ENCODE measurements around the gene RENBP. TPM values are rescaled to one million over a fixed set of nuclear protein-coding genes. Genes with fewer than 3 reads are reported as not detected.

The RENBP gene
- total RNA-seq, 2 experiments from 2014 or later = 8.2 to 8.4 TPM

DNA sequence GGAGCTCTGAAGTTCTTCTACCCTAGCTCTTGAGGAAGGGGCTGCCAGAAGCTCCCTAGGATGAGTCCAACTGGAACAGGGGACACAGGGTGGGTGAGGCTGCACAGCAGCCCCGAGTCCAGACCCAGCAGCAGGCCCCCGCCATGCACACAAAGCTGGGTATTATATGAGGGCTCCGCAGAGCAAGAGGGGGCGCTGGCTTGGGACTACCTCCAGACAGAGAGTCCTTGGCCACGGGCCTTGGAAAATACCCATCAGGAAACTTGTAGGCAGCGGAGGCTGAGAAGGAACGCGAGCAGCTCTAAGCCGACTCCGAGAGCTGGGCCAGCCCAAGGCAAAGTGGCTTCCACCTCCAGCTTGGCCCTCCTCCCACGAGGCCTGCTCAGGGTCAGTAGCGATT lies 19.1 kb upstream of the RENBP start:
- intact Hi-C loops (cut with micrococcal nuclease) = no loop called here
- Mint-ChIP-seq H3K27me3 (no peaks in the 10 kb centered on the region), H3K36me3 (peaks cover 17% of the 10 kb centered on the region)

GRCh38 chrX:153961292-153961691 lies 16.8 kb upstream of the RENBP start:
- Mint-ChIP-seq H3K27me3 (no peaks in the 10 kb centered on the region), H3K4me3 (no peak overlapping the region), H3K9me3 (no peaks in the 10 kb centered on the region), H3K36me3 (peaks cover 12% of the 10 kb centered on the region), H3K4me1 (ENCODE audit: low read depth) (peaks cover 7% of the 10 kb centered on the region), H3K27ac (no peak overlapping the region)
- DNase-seq = no peak
- POLR2A ChIA-PET = interaction anchor here (1.0 kb wide), 1 partner anchor 35 kb away, joined by 3 read pairs; the partner anchor contains the start of gene ARHGAP4
- intact Hi-C loops (cut with micrococcal nuclease) = no loop called here
- CTCF ChIA-PET = interaction anchor here (3.6 kb wide), 1 partner anchor 14 kb away, joined by 12 read pairs; no protein-coding TSS in a partner anchor

More for the DNA sequence above, 19.1 kb upstream of the RENBP start:
- CTCF ChIA-PET = interaction anchor here (3.6 kb wide), 1 partner anchor 16 kb away, joined by 12 read pairs; no protein-coding TSS in a partner anchor
- POLR2A ChIA-PET = no interaction called here
- Mint-ChIP-seq H3K27ac (no peak overlapping the region), H3K4me1 (ENCODE audit: low read depth) (peaks cover 25% of the 10 kb centered on the region), H3K4me3 (no peak overlapping the region), H3K9me3 (no peaks in the 10 kb centered on the region)
- no peak for DNase-seq

DNA sequence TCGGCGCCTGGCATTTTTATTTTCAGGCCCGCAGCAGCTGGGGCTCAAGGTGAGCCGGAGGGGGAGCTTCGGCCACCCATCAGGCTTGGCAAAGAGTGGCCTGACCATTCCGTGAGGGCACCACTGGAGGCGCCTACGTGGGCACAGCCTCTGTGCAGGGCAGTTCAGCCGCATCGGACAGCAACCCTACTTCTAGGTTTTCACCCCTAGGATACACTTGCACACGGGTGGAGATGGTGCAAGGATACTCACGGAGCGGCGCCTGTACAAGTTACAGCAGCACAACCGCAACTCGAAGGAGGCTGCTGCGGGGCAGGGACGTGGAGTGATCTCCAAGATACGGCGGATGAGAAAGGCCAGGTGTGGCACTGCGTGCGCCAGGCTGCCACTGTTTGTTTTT lies 16.3 kb upstream of the RENBP start:
- POLR2A ChIA-PET = no interaction called here
- intact Hi-C loops (cut with micrococcal nuclease) = no loop called here
- no peak overlapping the region for H3K4me3 Mint-ChIP-seq
- peaks cover 3% of the 10 kb centered on the region for H3K4me1 Mint-ChIP-seq (ENCODE audit: low read depth)
- DNase-seq = no peak
- no peaks in the 10 kb centered on the region for H3K9me3 Mint-ChIP-seq
- CTCF ChIA-PET = interaction anchor here (3.6 kb wide), 1 partner anchor 13 kb away, joined by 12 read pairs; no protein-coding TSS in a partner anchor
- no peak overlapping the region for H3K27ac Mint-ChIP-seq
- peaks cover 15% of the 10 kb centered on the region for H3K36me3 Mint-ChIP-seq
- H3K27me3 Mint-ChIP-seq = no peaks in the 10 kb centered on the region

- Mint-ChIP-seq H3K36me3 (peaks cover 15% of the 10 kb centered on the region), H3K4me3 (no peak overlapping the region), H3K4me1 (ENCODE audit: low read depth) (no peaks in the 10 kb centered on the region), H3K27ac (no peak overlapping the region), H3K9me3 (no peaks in the 10 kb centered on the region), H3K27me3 (no peaks in the 10 kb centered on the region)
- intact Hi-C loops (cut with micrococcal nuclease) = no loop called here
- POLR2A ChIA-PET = no interaction called here
- no peak for DNase-seq
- CTCF ChIA-PET = no interaction called here
Observed at GRCh38 chrX:153960077-153960476, 15.6 kb upstream of the RENBP start.

DNA sequence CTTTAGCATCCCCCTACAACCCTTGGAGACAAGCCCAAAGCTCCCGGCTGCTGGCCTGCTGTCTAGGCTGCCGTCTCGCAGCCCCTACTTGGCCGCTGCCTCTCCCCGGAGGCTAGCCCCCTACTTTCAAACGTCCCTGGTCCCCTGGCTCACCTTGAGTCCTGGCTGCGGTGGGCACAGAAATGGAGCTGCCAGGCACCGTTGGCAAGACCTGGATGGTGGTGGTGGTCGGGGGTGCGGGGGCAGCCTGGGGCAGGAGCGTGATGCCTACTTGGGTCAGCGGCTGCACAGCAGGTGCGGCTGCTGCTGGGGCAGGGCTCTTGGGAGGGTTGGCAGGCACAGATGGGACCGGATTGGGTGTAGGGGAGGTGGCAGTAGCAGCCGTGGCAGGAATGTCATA lies 15.2 kb upstream of the RENBP start:
- POLR2A ChIA-PET = no interaction called here

DNA sequence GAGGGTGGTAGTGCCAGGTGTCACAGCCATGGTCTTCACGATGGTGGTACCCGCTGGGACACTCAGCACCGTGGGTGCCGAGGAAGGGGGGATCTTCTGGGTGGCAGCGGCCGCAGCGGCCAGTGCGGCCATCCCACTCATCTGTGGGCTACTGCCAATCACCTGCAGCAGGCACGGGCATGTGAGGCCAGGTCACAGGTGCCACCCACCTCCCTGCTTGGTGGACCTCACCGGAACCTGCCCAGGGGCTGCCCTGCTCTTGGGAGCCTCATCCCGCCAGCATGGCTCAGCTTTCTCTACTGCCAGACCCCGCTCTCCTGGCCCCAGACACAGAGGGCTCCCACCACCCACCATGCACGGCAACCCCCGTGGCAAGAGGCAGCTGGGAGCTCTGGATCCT lies 14.2 kb upstream of the RENBP start:
- no peak for DNase-seq
- CTCF ChIA-PET = no interaction called here
- POLR2A ChIA-PET = interaction anchor here (1.3 kb wide), 1 partner anchor 8 kb away, joined by 3 read pairs; no protein-coding TSS in a partner anchor
- H3K27me3 Mint-ChIP-seq = no peaks in the 10 kb centered on the region
- intact Hi-C loops (cut with micrococcal nuclease) = no loop called here
- no peak overlapping the region for H3K4me3 Mint-ChIP-seq
- H3K27ac Mint-ChIP-seq = no peak overlapping the region
- H3K9me3 Mint-ChIP-seq = no peaks in the 10 kb centered on the region
- no peaks in the 10 kb centered on the region for H3K4me1 Mint-ChIP-seq (ENCODE audit: low read depth)
- peaks cover 21% of the 10 kb centered on the region for H3K36me3 Mint-ChIP-seq

More for the DNA sequence above, 15.2 kb upstream of the RENBP start:
- H3K27me3 Mint-ChIP-seq = no peaks in the 10 kb centered on the region
- no peak for DNase-seq
- peaks cover 15% of the 10 kb centered on the region for H3K36me3 Mint-ChIP-seq
- intact Hi-C loops (cut with micrococcal nuclease) = no loop called here
- CTCF ChIA-PET = no interaction called here
- no peak overlapping the region for H3K4me3 Mint-ChIP-seq
- H3K27ac Mint-ChIP-seq = no peak overlapping the region
- no peaks in the 10 kb centered on the region for H3K4me1 Mint-ChIP-seq (ENCODE audit: low read depth)
- no peaks in the 10 kb centered on the region for H3K9me3 Mint-ChIP-seq

- Mint-ChIP-seq H3K27me3 (no peaks in the 10 kb centered on the region), H3K27ac (no peak overlapping the region), H3K36me3 (peaks cover 20% of the 10 kb centered on the region), H3K4me3 (no peak overlapping the region), H3K9me3 (no peaks in the 10 kb centered on the region), H3K4me1 (ENCODE audit: low read depth) (peaks cover 4% of the 10 kb centered on the region)
- DNase-seq = no peak
- CTCF ChIA-PET = no interaction called here
- intact Hi-C loops (cut with micrococcal nuclease) = no loop called here
- POLR2A ChIA-PET = interaction anchor here (1.3 kb wide), 1 partner anchor 9 kb away, joined by 3 read pairs; no protein-coding TSS in a partner anchor
Observed at GRCh38 chrX:153957224-153957623, 12.8 kb upstream of the RENBP start.

DNA sequence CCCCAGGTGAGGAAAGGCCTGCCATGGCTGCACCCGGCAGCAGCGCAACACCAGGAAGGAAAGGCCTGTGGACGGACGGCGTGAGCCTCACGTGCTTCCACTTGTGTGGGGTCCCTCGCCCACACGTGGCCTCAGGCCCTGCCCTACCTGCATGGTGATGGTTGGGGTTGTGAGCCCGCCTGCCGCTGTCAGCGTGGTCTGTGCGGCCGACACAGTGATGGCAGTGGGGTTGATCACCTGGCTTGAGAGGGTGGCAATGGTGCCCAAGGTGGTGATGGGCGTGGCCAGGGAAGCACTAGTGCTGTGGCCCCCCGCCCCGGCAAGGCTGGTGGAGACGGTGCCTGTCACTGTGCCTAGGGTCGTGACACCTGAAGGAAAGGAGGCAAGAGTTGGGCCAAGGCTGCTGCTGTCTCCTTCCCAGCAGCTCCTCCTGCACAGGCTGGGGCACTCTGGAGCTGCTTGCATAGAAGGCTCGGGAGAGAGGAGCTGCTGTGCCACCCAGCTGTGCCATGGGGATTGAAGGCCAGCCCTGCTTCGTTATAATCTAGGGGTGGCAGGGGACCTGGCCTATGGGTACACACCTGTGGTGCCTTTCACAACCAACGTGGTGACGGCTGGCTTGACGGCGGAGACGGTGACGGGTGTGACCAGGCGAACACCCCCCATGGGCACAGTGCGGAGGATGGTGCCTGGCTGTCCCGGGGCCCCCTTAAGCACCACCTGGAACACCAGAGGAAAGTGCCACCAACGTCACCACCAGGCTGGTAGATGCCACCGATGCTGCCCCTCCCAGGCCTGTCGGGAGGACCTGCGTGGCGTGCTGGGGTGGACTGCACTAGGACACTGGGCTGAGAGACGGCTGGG lies 11.8 kb upstream of the RENBP start:
- Mint-ChIP-seq H3K36me3 (peaks cover 20% of the 10 kb centered on the region), H3K4me1 (ENCODE audit: low read depth) (peaks cover 4% of the 10 kb centered on the region), H3K27ac (no peak overlapping the region), H3K9me3 (no peaks in the 10 kb centered on the region), H3K27me3 (no peaks in the 10 kb centered on the region), H3K4me3 (no peak overlapping the region)
- no peak for DNase-seq
- intact Hi-C loops (cut with micrococcal nuclease) = no loop called here
- POLR2A ChIA-PET = no interaction called here
- CTCF ChIA-PET = no interaction called here

DNA sequence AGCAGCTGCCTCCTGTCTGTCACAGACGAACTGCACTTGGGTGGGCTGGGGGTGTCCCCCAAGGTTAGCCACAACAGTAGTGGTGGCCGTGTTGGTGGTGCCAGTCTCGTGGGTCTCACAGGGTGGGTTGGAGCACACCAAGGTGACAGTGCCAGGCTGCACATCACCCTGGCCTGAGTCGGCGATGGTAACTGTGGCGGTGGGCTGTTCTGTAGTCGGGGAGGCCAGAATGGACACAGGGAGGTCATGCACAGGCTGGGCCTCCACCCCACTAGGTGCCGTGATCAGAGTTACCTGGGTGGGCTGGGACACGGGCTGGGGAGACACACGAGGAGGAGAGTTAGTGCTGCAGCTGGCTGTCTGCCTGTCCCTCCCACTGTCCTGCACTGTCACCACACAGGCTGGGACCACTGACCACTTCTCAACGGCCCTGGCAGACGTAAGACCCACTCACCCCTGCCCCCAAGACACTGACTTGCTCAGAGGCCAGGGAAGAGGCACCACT lies 10.8 kb upstream of the RENBP start:
- DNase-seq = no peak

DNA sequence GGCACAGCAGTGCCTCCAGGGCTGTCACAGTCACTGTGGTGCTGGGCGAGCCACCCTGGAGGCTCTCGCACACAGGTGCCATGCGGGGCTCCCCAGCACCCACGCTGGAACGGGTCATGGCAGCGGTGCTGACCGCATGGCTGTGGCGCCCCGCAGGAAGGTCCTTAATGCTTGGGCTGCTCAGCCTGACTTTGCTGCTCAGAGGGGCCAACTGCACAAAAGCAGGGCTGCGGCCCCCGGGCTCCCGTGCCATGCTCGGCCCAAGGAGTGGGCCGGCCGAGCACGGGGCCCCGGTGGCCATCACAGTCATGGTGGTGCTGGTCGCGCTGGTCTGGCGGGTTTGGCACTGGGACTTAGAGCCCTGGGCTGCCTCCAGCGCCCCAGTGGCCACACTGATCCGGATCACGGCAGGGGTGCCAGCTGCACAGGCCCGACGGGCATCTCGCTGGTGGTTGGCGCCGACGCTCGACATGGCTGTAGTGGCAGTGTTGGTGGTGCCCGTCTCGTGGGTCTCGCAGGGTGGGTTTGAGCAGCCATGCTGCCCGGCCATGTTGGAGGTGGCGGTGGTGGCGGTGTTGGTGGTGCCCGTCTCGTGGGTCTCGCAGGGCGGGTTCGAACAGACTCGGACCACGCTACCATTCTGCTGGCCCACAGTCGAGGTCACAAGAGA lies 10.2 kb upstream of the RENBP start:
- ChIA-PET POLR2A (no interaction called here), CTCF (interaction anchor here (0.9 kb wide), 1 partner anchor 29 kb away, joined by 3 read pairs; the partner anchor contains the start of gene ARHGAP4)
- intact Hi-C loops (cut with micrococcal nuclease) = no loop called here
- DNase-seq = no peak
- Mint-ChIP-seq H3K4me3 (no peak overlapping the region), H3K4me1 (ENCODE audit: low read depth) (peaks cover 4% of the 10 kb centered on the region), H3K27me3 (no peaks in the 10 kb centered on the region), H3K9me3 (no peaks in the 10 kb centered on the region), H3K36me3 (peaks cover 26% of the 10 kb centered on the region), H3K27ac (no peak overlapping the region)

More for the DNA sequence above, 10.8 kb upstream of the RENBP start:
- Mint-ChIP-seq H3K27me3 (no peaks in the 10 kb centered on the region), H3K36me3 (peaks cover 24% of the 10 kb centered on the region), H3K4me3 (no peak overlapping the region), H3K9me3 (no peaks in the 10 kb centered on the region), H3K4me1 (ENCODE audit: low read depth) (peaks cover 4% of the 10 kb centered on the region), H3K27ac (peak overlapping the region; percentile 42)
- ChIA-PET CTCF (interaction anchor here (0.9 kb wide), 1 partner anchor 30 kb away, joined by 3 read pairs; the partner anchor contains the start of gene ARHGAP4), POLR2A (no interaction called here)
- intact Hi-C loops (cut with micrococcal nuclease) = no loop called here

DNA sequence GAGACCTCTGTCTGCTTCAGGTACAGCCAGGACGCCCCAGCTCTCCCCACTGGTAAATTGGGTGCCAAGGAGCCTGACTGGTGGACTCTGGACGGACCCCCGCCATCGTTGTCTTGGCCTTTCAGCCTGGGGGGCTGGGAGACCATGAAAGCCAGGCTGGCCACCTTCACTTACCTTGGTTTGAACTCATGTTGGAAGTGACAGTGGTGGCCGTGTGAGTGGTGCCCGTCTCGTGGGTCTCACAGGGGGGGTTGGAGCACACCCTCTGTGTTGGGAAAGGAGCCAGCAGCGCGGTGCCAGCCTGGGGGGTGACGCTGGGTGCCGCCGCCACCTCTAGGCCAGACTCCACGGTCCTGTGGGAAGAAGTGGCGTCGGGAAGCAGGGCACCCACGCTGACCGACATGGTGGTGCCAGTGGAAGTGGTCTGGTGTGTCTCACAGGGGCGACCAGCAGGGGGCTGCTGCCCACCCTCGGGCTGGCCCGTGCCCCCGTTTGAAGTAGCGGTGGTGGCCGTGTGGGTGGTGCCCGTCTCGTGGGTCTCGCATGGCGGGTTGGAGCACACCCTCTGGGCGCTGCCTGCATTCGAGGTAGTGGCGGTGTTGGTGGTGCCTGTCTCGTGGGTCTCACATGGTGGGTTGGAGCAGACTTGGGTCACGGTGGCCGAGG lies 9.6 kb upstream of the RENBP start:
- intact Hi-C loops (cut with micrococcal nuclease) = no loop called here
- peaks cover 26% of the 10 kb centered on the region for H3K36me3 Mint-ChIP-seq
- ChIA-PET POLR2A (interaction anchor here (0.9 kb wide), 1 partner anchor 13 kb away, joined by 3 read pairs; no protein-coding TSS in a partner anchor), CTCF (interaction anchor here (0.8 kb wide), 1 partner anchor 191 kb away, joined by 3 read pairs; no protein-coding TSS in a partner anchor)
- H3K4me3 Mint-ChIP-seq = no peak overlapping the region
- H3K27me3 Mint-ChIP-seq = no peaks in the 10 kb centered on the region
- DNase-seq = no peak
- H3K9me3 Mint-ChIP-seq = no peaks in the 10 kb centered on the region
- H3K27ac Mint-ChIP-seq = no peak overlapping the region
- peaks cover 4% of the 10 kb centered on the region for H3K4me1 Mint-ChIP-seq (ENCODE audit: low read depth)
